Ascending aorta (tissue), 1 donor: ENCODE data around the gene USPL1. TPM values are rescaled to one million over a fixed set of nuclear protein-coding genes. Genes with fewer than 3 reads are reported as not detected.

ENCODE experiments used
- total RNA-seq: library from RNA; depleted of rRNA; stranded (reverse); fragments of >200 nt; gene quantifications from one replicate; pipeline ENCODE4 v1.1.0, GENCODE V29; 2016

USPL1 gene
- total RNA-seq, 1 donor from 2014 or later, result 4.0 TPM

Other genes with a start within 250 kb of the USPL1 start
- not detected for gene UBE2L5, start 195.4 kb upstream of the USPL1 start, total RNA-seq
- gene HMGB1, start 152.0 kb upstream of the USPL1 start, total RNA-seq, result 135 TPM
- 5.7 TPM for gene ALOX5AP, start 117.6 kb downstream of the USPL1 start, total RNA-seq